Jurkat, Clone E6-1 (cell line): ENCODE results near the gene ERMARD.

Experiments used
- DNase-seq: peaks from one replicate; pipeline ENCODE4 v3.0.0-alpha.2; 2011; ENCODE audit warnings: low read depth, low spot score
- H3K4me3 ChIP-seq: 2 replicates; pipeline ENCODE4 v1.5.1; 2011; ENCODE audit warnings: mild to moderate bottlenecking, low read length, control low read depth, moderate library complexity

The ERMARD gene

GRCh38 chr6:169779092-169779815 is 27.8 kb downstream of the ERMARD start:
- no peak for DNase-seq
- no peak overlapping the region for H3K4me3 ChIP-seq

- no peak overlapping the region for H3K4me3 ChIP-seq
- DNase-seq, result no peak
These were observed 28.5 kb downstream of the ERMARD start for GRCh38 chr6:169779896-169780295.

- no peak for DNase-seq
- no peak overlapping the region for H3K4me3 ChIP-seq
These were observed 29.2 kb downstream of the ERMARD start for GRCh38 chr6:169780571-169781091.

GRCh38 chr6:169782966-169783365 is 31.5 kb downstream of the ERMARD start:
- no peak for DNase-seq
- H3K4me3 ChIP-seq, result no peak overlapping the region

- no peak overlapping the region for H3K4me3 ChIP-seq
- no peak for DNase-seq
These were observed 32.0 kb downstream of the ERMARD start for GRCh38 chr6:169783401-169783800.

GRCh38 chr6:169783971-169784820 is 32.8 kb downstream of the ERMARD start:
- H3K4me3 ChIP-seq, result no peak overlapping the region
- DNase-seq, result no peak

- no peak for DNase-seq
- H3K4me3 ChIP-seq, result no peak overlapping the region
These were observed 33.5 kb downstream of the ERMARD start for GRCh38 chr6:169784821-169785340.

- no peak overlapping the region for H3K4me3 ChIP-seq
- no peak for DNase-seq
These were observed 34.1 kb downstream of the ERMARD start for GRCh38 chr6:169785566-169785965.

- no peak for DNase-seq
- no peak overlapping the region for H3K4me3 ChIP-seq
These were observed 34.9 kb downstream of the ERMARD start for GRCh38 chr6:169786349-169786748.

- H3K4me3 ChIP-seq, result no peak overlapping the region
- DNase-seq, result no peak
These were observed 36.4 kb downstream of the ERMARD start for GRCh38 chr6:169787797-169788196.

- no peak overlapping the region for H3K4me3 ChIP-seq
- DNase-seq, result no peak
These were observed 37.4 kb downstream of the ERMARD start for GRCh38 chr6:169788809-169789145.

GRCh38 chr6:169789146-169789943 is 37.9 kb downstream of the ERMARD start:
- peak overlapping the region; percentile 32; the same call in 1 of the 2 replicates for H3K4me3 ChIP-seq

GRCh38 chr6:169789944-169790927 is 38.8 kb downstream of the ERMARD start:
- peak overlapping the region; percentile 32 for H3K4me3 ChIP-seq
- DNase-seq, result no peak

More at GRCh38 chr6:169789146-169789943, 37.9 kb downstream of the ERMARD start:
- DNase-seq, result no peak

- DNase-seq, result no peak
- no peak overlapping the region for H3K4me3 ChIP-seq
These were observed 40.3 kb downstream of the ERMARD start for GRCh38 chr6:169791721-169792131.

GRCh38 chr6:169792306-169793015 is 41.0 kb downstream of the ERMARD start:
- no peak overlapping the region for H3K4me3 ChIP-seq
- DNase-seq, result no peak

- H3K4me3 ChIP-seq, result no peak overlapping the region
- peak; percentile 90 for DNase-seq
These were observed 42.0 kb downstream of the ERMARD start for GRCh38 chr6:169793408-169793807.

- peak; percentile 37 for DNase-seq
- no peak overlapping the region for H3K4me3 ChIP-seq
These were observed 43.1 kb downstream of the ERMARD start for GRCh38 chr6:169794317-169795055.
